ENCODE data around the gene RBM22.
A peak's percentile ranks its signal among the peaks of the same experiment; 100 is the strongest.

The RBM22 gene

DNA sequence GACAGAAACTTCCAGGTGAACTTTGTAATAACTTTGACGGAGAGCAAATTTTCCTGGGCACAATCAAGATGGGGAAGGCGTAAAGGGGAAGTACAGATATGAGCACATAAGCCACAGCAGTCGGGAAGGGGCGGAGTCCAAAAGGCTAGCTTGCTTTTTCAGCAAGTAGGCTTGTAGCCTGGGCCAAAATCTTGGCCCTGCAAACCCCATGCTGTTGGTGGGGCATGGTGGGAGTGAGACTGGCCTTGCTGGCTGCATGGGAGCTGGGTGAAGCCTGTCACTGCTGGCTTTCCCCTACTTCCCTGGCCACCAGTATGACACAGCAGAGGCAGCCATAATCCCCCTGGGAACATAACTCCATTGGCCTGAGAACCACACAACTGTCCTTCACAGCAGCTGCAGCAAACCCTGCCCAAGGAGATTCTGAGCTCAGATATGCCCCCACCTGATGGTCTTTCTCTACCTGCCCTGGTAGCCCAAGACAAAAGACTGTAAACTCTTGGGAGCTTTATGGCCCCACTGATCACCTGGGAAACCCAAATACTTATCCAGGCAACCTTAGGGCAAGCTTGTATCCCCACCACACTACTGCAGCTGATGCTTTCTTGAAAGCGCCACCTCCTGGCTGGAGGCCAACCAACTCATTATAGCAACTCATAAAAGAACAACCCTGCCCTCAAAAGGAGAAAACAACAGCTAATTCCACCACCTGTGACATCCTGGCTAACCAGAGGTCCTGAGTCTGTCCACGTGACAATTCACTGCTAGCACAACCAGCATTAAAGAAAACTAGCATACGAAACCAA lies 33.9 kb upstream of the RBM22 start:
- 0 out of 2 replicates have a peak, but pooled peaks have one; percentile 13 for TF ChIP-seq MYC (IDR thresholded peaks at IDR 0.05; ENCODE audit: low read depth, low read length)
- TF ChIP-seq, protein P1, sequence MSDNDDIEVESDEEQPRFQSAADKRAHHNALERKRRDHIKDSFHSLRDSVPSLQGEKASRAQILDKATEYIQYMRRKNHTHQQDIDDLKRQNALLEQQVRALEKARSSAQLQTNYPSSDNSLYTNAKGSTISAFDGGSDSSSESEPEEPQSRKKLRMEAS (IDR thresholded peaks at IDR 0.05; ENCODE audit: low read depth, low read length) = no peak; the same call in 1 of the 2 replicates
- TF ChIP-seq, protein P2, sequence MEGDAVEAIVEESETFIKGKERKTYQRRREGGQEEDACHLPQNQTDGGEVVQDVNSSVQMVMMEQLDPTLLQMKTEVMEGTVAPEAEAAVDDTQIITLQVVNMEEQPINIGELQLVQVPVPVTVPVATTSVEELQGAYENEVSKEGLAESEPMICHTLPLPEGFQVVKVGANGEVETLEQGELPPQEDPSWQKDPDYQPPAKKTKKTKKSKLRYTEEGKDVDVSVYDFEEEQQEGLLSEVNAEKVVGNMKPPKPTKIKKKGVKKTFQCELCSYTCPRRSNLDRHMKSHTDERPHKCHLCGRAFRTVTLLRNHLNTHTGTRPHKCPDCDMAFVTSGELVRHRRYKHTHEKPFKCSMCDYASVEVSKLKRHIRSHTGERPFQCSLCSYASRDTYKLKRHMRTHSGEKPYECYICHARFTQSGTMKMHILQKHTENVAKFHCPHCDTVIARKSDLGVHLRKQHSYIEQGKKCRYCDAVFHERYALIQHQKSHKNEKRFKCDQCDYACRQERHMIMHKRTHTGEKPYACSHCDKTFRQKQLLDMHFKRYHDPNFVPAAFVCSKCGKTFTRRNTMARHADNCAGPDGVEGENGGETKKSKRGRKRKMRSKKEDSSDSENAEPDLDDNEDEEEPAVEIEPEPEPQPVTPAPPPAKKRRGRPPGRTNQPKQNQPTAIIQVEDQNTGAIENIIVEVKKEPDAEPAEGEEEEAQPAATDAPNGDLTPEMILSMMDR (IDR thresholded peaks at IDR 0.05; ENCODE audit: low read depth, low read length) = peak; percentile 62
- H3K4me3 ChIP-seq (ENCODE audit: low read depth, low read length) = peak overlapping the region; percentile 48
- DNase-seq (ENCODE audit: low read depth) = peak; percentile 97

DNA sequence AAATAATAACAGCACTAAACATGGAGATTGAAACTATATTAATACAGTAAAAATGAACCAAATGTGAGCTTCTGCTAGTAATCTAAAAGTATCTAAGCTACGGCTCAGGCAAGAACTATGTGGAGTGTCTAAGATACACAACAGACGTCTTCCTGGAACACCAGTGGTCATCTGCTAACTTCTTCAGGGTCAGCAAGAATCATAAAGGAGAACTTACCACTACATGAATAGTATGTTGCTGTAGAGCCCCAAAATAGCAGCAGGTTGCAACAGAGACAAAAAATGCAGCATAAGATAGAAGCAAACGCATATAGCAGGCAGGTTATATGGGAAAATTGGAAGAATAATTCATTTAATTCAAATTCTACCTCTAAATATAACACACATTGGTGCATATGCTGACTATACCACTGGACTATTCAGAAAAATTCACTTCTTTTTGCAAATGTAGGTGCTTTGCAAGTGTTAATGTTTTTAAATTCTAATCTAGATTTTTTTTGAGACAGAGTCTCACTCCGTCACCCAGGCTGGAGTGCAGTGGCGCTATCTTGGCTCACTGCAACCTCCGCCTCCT lies 30.9 kb upstream of the RBM22 start:
- DNase-seq (ENCODE audit: low read depth) = no peak
- TF ChIP-seq, protein P2 (IDR thresholded peaks at IDR 0.05; ENCODE audit: low read depth, low read length) = no peak
- TF ChIP-seq POLR2A (IDR thresholded peaks at IDR 0.05; ENCODE audit: extremely low read depth, insufficient read length) (no peak), MYC (IDR thresholded peaks at IDR 0.05; ENCODE audit: low read depth, low read length) (no peak)
- TF ChIP-seq, protein P1 (IDR thresholded peaks at IDR 0.05; ENCODE audit: low read depth, low read length) = no peak
- H3K4me3 ChIP-seq (ENCODE audit: low read depth, low read length) = no peak overlapping the region

DNA sequence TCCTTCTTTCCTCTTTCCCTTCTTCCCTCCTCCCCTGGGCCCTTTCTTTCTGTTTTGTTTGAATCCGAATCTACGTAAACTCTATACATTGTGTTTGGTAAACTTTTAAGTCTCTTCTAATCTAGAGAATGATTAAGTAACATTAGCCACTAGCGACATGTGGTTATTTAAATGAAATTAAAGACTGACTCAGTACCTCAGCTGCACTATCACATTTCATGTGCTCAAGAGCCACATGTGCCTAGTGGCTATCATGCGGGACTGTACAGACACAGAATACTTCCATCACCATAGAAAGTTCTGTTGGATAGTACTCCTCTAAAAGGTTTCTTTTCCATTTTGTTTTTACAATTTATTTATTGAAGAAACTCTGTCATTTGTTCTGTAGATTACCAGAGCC lies 29.0 kb upstream of the RBM22 start:
- DNase-seq (ENCODE audit: low read depth) = no peak
- TF ChIP-seq, protein P1 (IDR thresholded peaks at IDR 0.05; ENCODE audit: low read depth, low read length) = no peak
- TF ChIP-seq, protein P2 (IDR thresholded peaks at IDR 0.05; ENCODE audit: low read depth, low read length) = no peak
- TF ChIP-seq POLR2A (IDR thresholded peaks at IDR 0.05; ENCODE audit: extremely low read depth, insufficient read length) = no peak
- no peak for TF ChIP-seq MYC (IDR thresholded peaks at IDR 0.05; ENCODE audit: low read depth, low read length)
- H3K4me3 ChIP-seq (ENCODE audit: low read depth, low read length) = no peak overlapping the region

DNA sequence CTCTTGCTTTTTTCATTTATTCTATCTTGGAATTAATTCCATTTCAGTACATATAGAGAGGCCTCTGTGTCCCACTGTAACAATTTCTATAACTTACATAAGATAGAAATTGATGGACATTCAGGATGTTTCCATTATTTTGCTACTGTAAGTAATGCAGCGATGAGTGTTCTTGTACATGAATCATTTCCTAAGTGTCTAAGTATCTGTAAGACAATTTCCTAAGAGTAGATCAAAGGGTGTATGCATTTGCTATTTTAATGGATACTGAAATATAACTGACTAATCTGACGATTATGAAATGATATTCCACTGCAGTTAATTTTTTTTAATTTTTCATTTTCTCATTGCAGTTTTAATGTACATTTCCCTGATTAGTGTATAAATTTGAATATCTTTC lies 23.0 kb upstream of the RBM22 start:
- no peak overlapping the region for H3K4me3 ChIP-seq (ENCODE audit: low read depth, low read length)
- TF ChIP-seq POLR2A (IDR thresholded peaks at IDR 0.05; ENCODE audit: extremely low read depth, insufficient read length) (no peak), MYC (IDR thresholded peaks at IDR 0.05; ENCODE audit: low read depth, low read length) (no peak)
- TF ChIP-seq, protein P2 (IDR thresholded peaks at IDR 0.05; ENCODE audit: low read depth, low read length) = no peak
- TF ChIP-seq, protein P1 (IDR thresholded peaks at IDR 0.05; ENCODE audit: low read depth, low read length) = no peak
- DNase-seq (ENCODE audit: low read depth) = no peak

DNA sequence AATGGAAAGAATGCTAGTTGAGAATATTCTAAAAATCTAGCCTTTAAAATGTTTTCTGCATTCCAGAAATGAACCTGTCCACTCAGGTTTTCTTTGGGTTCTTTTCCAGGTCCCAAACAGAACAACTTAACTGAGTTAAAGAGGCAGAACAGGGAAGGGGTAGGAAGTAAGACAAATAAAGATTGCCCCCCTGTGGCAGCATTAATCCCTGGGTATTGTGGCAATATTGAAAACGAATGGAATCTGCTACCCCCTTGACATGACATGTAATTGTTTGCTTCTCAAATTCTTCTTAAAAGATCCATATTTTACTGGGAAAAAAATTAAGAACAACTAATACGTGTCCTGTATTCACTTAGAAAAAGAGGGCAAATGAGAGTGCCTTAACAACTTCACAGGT lies 9.3 kb upstream of the RBM22 start:
- no peak for TF ChIP-seq POLR2A (IDR thresholded peaks at IDR 0.05; ENCODE audit: extremely low read depth, insufficient read length)
- TF ChIP-seq, protein P2 (IDR thresholded peaks at IDR 0.05; ENCODE audit: low read depth, low read length) = peak; percentile 13
- peak; percentile 26 for DNase-seq (ENCODE audit: low read depth)

More for the DNA sequence above, 9.3 kb upstream of the RBM22 start:
- no peak overlapping the region for H3K4me3 ChIP-seq (ENCODE audit: low read depth, low read length)

Measured in NB4 (cell line).